GM23338 (cell line): Measurements from ENCODE around the gene LIMK2.
"Not testable (repeated sequence)": the region's sequence is repeated elsewhere in the genome, so short reads cannot be mapped to it uniquely, and the experiment has no call there.

Experiments
- EZH2 ChIP-seq: fragments of 200-600 bp; sonication (generic); IDR thresholded peaks from one replicate; pipeline ENCODE4 v1.8.0; 2017; ENCODE audit warnings: antibody characterized with exemption, mild to moderate bottlenecking, low read depth; ENCODE audit not compliant: unreplicated experiment
- POLR2AphosphoS5 ChIP-seq: IDR thresholded peaks from 2 replicates; pipeline ENCODE4 v1.6.1; 2016; ENCODE audit warnings: antibody characterized with exemption, low read depth
- TF ChIP-seq, protein P1 (sequence below), 2 experiments: fragments of 200-600 bp in 1 of 2; sonication (generic) in 1 of 2; conservative IDR thresholded peaks; 2 replicates each; pipeline versions ENCODE4 v1.5.1 to v1.6.1; 2016 to 2017; ENCODE audit warnings: antibody characterized with exemption in 2 of 2, low read depth in 2 of 2, mild to moderate bottlenecking in 2 of 2, moderate library complexity in 1 of 2

DNA sequence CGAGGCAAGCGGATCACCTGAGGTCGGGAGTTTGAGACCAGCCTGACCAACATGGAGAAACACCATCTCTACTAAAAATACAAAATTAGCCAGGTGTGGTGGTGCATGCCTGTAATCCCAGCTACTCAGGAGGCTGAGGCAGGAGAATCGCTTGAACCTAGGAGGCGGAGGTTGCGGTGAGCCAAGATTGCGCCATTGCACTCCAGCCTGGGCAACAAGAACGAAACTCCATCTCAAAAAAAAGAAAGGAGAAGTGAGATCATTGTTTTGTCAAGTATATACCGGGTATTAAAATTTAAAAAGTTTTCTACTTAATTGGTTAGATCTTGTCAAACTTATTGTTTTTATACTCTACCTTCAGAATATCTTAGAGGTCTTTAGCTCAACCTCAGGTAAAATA is 40.4 kb upstream of the LIMK2 start:
- not testable (repeated sequence) for TF ChIP-seq EZH2, POLR2AphosphoS5
- TF ChIP-seq, protein P1, sequence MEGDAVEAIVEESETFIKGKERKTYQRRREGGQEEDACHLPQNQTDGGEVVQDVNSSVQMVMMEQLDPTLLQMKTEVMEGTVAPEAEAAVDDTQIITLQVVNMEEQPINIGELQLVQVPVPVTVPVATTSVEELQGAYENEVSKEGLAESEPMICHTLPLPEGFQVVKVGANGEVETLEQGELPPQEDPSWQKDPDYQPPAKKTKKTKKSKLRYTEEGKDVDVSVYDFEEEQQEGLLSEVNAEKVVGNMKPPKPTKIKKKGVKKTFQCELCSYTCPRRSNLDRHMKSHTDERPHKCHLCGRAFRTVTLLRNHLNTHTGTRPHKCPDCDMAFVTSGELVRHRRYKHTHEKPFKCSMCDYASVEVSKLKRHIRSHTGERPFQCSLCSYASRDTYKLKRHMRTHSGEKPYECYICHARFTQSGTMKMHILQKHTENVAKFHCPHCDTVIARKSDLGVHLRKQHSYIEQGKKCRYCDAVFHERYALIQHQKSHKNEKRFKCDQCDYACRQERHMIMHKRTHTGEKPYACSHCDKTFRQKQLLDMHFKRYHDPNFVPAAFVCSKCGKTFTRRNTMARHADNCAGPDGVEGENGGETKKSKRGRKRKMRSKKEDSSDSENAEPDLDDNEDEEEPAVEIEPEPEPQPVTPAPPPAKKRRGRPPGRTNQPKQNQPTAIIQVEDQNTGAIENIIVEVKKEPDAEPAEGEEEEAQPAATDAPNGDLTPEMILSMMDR (conservative IDR thresholded peaks at IDR 0.05; ENCODE audit: low read depth in 2 of 2) = not testable (repeated sequence)
